Measurements from ENCODE around the gene HSD11B1L. TPM values are rescaled to one million over a fixed set of nuclear protein-coding genes. Genes with fewer than 3 reads are reported as not detected.
"Not testable (repeated sequence)": the region's sequence is repeated elsewhere in the genome, so short reads cannot be mapped to it uniquely, and the experiment has no call there.

The HSD11B1L gene
- total RNA-seq, 1 donor from 2014 or later: 39.9 TPM

- peak; percentile 99 for DNase-seq (ENCODE audit: low read depth)
These were observed 39.3 kb downstream of the HSD11B1L start, which contains the start of the genes CATSPERD and LONP1 for GRCh38 chr19:5719961-5720790. Gene CATSPERD (plus strand): TSS chr19:5720637. CDS start chr19:5720738, 101 bp downstream. Gene LONP1 (minus strand): TSS chr19:5720146. CDS start chr19:5720132, 14 bp downstream.

- DNase-seq (ENCODE audit: low read depth): no peak
These were observed 46.7 kb downstream of the HSD11B1L start for GRCh38 chr19:5727453-5728050.

GRCh38 chr19:5733172-5733571, 52.3 kb downstream of the HSD11B1L start:
- DNase-seq (ENCODE audit: low read depth): not testable (repeated sequence)

Other genes with a start within 250 kb of the HSD11B1L start
- not detected in 2 replicates for gene ZNRF4, start 225.6 kb upstream of the HSD11B1L start, total RNA-seq
- 0.05 TPM in 1 of 2 replicates, not detected in the other for gene TINCR, start 113.1 kb upstream of the HSD11B1L start, total RNA-seq
- 30.8 and 35.1 TPM in 2 replicates for gene SAFB2, start 58.3 kb upstream of the HSD11B1L start, total RNA-seq
- 41.7 and 42.1 TPM in 2 replicates for gene SAFB, start 57.9 kb upstream of the HSD11B1L start, total RNA-seq
- gene MICOS13, start 511 bp upstream of the HSD11B1L start, total RNA-seq: 90.2 and 123 TPM in 2 replicates
- gene RPL36, start 9.3 kb downstream of the HSD11B1L start, total RNA-seq: 605 and 876 TPM in 2 replicates
- gene LONP1, start 39.1 kb downstream of the HSD11B1L start, total RNA-seq: 70.9 and 100 TPM in 2 replicates
- gene CATSPERD, start 39.6 kb downstream of the HSD11B1L start, total RNA-seq: not detected in 2 replicates
- gene PRR22, start 103.7 kb downstream of the HSD11B1L start, total RNA-seq: 0.53 and 1.1 TPM in 2 replicates
- 21.6 and 25.4 TPM in 2 replicates for gene DUS3L, start 110.1 kb downstream of the HSD11B1L start, total RNA-seq
- gene NRTN, start 124.0 kb downstream of the HSD11B1L start, total RNA-seq: not detected in 2 replicates
- gene FUT6, start 158.7 kb downstream of the HSD11B1L start, total RNA-seq: not detected in 2 replicates
- not detected in 2 replicates for gene FUT3, start 170.4 kb downstream of the HSD11B1L start, total RNA-seq
- not detected in 2 replicates for gene FUT5, start 189.5 kb downstream of the HSD11B1L start, total RNA-seq
- gene NDUFA11, start 222.8 kb downstream of the HSD11B1L start, total RNA-seq: 133 and 149 TPM in 2 replicates
- gene VMAC, start 223.8 kb downstream of the HSD11B1L start, total RNA-seq: 3.1 and 5.6 TPM in 2 replicates
- 2.8 and 4.1 TPM in 2 replicates for gene CAPS, start 233.2 kb downstream of the HSD11B1L start, total RNA-seq

All from myocyte (in vitro differentiated cells).